ENCODE measurements around the gene DIO3.
"Not testable (repeated sequence)": the region's sequence is repeated elsewhere in the genome, so short reads cannot be mapped to it uniquely, and the experiment has no call there.

Gene DIO3

DNA sequence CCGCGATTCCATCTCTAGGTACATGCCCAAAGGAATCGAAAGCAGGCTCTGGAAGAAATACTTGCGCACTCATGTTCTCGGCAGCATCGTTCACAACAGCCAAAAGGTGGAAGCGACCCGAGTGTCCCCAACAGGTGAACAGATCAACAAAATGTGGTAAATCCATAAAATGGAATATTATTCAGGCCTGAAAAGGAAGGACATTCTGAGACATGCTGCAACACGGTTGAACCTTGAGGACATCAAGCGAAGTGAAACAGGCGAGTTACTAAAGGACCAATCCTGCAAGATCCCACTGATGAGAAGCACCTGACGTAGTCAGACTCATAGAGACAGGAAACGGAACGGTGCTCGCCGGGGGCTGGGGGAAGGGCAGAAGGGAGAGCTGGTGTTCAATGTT is 17.5 kb upstream of the DIO3 start:
- DNase-seq (ENCODE audit: low read depth) = no peak

GRCh38 chr14:101544550-101544949 is 16.7 kb upstream of the DIO3 start:
- DNase-seq (ENCODE audit: low read depth) = no peak

GRCh38 chr14:101546706-101547105 is 14.6 kb upstream of the DIO3 start:
- no peak for DNase-seq (ENCODE audit: low read depth)

GRCh38 chr14:101547107-101547738 is 14.1 kb upstream of the DIO3 start:
- DNase-seq (ENCODE audit: low read depth) = no peak

- DNase-seq (ENCODE audit: low read depth) = no peak
These were observed 13.2 kb upstream of the DIO3 start for GRCh38 chr14:101547961-101548669.

GRCh38 chr14:101548710-101549109 is 12.6 kb upstream of the DIO3 start:
- no peak for DNase-seq (ENCODE audit: low read depth)

GRCh38 chr14:101549154-101549553 is 12.1 kb upstream of the DIO3 start:
- DNase-seq (ENCODE audit: low read depth) = no peak

DNA sequence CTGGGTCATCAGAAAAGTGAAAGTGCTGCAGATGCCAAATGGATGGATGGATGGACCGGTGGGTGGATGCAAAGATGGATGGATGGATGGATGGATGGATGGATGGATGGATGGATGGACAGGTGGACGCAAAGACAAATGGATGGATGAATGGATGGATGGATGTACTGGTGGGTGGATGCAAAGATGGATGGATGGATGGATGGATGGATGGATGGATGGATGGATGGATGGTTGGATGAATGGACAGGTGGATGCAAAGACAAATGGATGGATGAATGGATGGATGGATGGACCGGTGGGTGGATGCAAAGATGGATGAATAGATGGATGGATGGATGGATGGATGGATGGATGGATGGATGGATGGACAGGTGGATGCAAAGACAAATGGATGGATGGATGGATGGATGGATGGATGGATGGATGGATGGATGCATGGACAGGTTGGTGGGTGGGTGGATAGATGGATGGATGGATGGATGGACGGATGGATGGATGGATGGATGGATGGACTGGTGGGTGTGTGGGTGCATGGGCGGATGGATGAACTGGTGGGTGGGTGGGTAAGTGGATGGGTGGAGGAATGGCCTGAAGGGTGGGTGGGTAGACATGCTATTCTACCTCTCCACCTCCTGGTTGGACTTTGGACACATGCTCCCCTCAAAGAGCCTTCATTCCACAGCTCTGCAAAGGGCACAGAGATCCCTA is 10.9 kb upstream of the DIO3 start:
- DNase-seq (ENCODE audit: low read depth) = not testable (repeated sequence)

DNA sequence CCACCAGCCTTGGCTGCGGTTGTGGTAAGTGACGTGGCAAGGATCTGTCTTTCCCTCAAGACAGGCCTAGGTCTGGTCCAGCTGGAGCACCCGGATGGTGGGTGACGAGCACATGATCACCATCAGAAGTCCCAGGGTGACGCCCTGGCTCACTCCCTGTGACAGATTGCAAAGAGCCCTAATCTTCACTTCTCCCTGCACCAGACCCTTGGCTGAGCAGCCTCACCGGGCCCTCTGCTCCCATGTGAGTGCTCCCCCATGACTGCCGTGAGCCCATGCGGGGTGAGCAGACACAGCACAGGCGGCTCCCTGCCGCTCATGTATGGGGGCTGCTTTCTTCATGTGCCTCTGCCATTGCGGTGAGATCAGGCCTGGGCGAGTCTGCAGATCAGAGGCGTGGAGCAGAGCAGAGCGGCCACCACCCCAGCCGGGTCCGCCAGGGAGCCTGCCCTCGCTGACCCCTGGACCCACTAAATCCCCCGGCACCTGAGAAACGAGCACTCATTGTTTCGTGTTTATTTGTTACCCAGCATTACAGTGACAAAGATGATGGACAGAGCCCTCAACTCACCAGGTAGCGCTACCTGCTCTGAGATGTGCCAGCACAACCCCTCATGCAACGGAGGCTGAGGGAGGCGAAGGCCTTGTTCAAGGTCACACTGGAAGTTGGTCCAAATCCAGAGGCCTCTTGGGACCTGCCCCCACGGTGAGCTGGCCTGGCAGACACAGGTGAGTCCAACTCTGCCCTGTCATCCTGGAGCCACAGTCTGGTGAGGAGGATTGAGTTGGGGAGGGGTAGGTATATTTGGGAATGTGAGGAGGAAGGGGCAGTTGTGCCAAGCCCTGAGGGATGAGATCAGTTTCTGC is 9.3 kb upstream of the DIO3 start:
- DNase-seq (ENCODE audit: low read depth) = no peak

GRCh38 chr14:101552786-101553231 is 8.5 kb upstream of the DIO3 start:
- DNase-seq (ENCODE audit: low read depth) = no peak

GRCh38 chr14:101553393-101553792 is 7.9 kb upstream of the DIO3 start:
- DNase-seq (ENCODE audit: low read depth) = no peak

- DNase-seq (ENCODE audit: low read depth) = no peak
These were observed 7.4 kb upstream of the DIO3 start for GRCh38 chr14:101553931-101554330.

GRCh38 chr14:101554991-101555668 is 6.2 kb upstream of the DIO3 start:
- no peak for DNase-seq (ENCODE audit: low read depth)

DNA sequence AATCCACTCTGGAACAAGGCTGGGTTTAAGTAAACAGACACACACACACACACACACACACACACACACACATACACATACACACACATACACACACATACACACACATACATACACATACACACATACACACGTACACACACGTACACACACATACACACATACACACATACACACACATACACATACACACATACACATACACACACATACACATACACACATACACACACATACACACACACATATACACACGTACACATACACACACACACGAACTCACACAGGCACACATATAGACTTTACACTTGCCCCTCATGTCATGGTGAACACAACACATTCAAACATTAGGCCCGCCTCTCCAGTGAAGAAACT is 5.6 kb upstream of the DIO3 start:
- DNase-seq (ENCODE audit: low read depth) = not testable (repeated sequence)

DNA sequence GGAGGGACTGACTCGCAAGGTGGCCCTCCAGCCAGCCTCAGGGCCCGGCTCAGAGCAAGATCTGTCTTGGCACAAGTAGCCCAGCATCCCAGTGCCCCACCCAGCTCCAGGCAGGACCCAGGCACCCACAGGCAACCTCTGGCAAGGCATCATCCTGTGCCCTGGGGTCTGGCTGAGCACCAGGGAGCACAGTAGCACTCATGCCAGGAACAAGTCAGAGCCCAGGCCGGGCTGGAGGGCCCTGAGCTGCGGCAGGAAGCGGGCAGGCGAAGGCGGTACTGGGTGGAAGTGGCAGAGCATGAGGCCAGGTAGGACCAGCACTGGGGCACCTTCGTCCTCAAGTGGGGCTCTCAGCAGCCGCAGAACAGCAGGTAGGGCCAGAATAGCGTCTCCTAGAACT is 5.2 kb upstream of the DIO3 start:
- no peak for DNase-seq (ENCODE audit: low read depth)

DNA sequence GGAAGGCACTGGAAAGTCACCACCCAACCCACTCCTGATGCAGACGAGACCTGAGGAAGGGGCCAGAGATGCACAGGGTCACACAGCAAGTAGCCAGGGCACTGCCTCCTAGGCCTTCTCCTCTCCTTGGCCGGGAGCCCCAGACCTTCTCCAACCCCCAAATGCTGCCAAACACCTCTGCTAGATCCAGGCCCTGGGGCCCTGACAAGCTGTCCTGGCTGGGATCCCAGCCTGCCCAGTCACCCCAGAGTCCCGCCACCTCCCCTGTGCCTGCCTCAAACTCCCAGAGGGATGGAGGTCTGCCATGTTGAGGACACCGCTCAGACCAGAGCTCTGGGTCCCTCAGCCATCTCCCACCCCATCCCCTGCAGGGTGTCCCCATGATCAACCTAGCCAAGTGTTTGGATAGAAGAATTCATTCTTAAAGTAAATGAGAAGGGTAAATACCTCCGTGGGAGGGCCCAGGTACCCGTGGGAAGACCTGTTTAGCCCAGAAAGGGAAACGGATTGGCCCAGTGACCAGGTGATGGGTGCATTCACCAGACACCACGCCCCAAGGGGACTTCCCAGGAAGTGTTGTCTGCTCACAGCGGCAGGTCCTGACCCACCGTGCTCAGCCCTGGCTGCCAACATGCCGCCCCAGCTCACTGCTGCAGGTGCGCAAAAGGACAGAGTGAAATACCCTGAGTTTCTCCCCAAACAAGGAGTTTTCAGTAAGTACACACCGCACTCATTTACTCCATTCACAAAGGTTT is 4.6 kb upstream of the DIO3 start:
- DNase-seq (ENCODE audit: low read depth) = no peak

DNA sequence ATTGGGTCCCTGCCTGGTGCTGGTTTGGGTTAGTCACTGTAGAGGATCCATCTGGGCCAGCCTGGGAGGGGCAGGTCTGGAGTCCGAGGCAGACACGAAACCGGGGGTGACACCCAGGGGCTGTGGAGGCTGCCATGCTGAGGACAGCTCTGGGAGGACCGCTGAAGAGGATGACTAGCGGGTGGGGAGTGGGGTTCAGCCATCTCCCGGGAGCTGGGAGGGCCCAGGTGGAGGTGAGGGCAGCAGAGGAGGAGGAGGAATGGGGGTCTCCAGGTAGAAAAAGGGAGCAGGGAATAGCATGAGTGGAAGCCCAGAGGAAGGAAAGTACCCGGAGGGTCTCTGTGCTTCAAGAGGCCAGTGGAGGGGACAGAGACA is 4.0 kb upstream of the DIO3 start:
- DNase-seq (ENCODE audit: low read depth) = no peak

DNA sequence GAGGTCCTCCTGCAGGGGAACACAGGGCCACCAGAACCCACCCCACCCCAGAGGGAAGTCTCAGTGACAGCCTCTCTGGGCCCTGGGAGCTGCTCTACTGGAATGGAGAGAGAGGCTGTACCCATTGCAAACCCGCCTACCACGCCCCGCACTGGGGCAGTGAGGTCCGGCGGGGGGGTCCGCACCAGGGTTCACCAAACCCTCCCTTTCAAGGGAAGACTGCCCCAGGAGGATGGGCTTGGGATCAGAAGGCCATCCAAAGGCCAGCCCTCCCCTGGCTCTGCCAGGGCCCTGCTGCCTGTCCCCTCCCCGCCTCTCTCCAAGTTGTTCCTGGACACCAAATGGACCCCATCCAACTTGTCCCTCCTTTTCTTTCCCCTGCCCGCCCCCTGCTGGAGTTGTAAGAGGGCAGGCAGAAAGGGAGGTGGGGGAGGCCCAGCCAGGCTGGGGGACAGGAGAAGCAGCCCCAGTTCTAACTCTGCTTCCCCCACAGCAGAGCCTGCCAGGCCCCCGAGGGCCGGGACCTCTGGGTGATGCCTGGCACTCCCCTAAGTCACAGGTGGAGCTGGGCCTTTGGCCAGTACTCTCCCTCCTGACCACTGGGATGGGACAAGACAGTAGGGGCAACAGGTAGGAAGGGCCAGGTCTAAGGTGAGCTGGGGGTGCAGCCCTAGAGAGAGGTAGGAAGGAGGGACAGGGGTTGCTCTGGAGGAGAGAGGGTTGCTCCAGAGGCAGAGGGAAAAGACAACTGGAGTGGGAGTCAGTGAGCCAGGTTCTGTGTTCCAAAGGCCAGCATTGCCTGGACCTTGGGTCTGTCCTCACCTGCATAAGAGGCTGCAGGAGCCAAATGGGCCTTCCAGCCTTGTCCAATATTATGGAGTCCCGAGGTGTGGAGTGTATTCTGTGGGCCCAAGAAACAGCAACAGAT is 3.2 kb upstream of the DIO3 start:
- DNase-seq (ENCODE audit: low read depth) = no peak

- no peak for DNase-seq (ENCODE audit: low read depth)
These were observed 2.5 kb upstream of the DIO3 start for GRCh38 chr14:101558739-101559240.

GRCh38 chr14:101559250-101559623 is 2.1 kb upstream of the DIO3 start:
- no peak for DNase-seq (ENCODE audit: low read depth)

Measured in ELR (cell line).